ENCODE results near the gene KDM2A.
A peak's percentile ranks its signal among the peaks of the same experiment; 100 is the strongest.

KDM2A gene

GRCh38 chr11:67157691-67158090, 38.6 kb downstream of the KDM2A start:
- no peak overlapping the region for H3K4me3 ChIP-seq (ENCODE audit: low read depth, low read length)
- no peak for TF ChIP-seq CTCF (conservative IDR thresholded peaks at IDR 0.05; ENCODE audit: low read depth, low read length)
- no peak for DNase-seq (ENCODE audit: low read depth)

- H3K4me3 ChIP-seq (ENCODE audit: low read depth, low read length) = no peak overlapping the region
- TF ChIP-seq CTCF (conservative IDR thresholded peaks at IDR 0.05; ENCODE audit: low read depth, low read length) = no peak
- peak; percentile 36 for DNase-seq (ENCODE audit: low read depth)
These were observed 39.2 kb downstream of the KDM2A start for GRCh38 chr11:67158221-67158620.

DNA sequence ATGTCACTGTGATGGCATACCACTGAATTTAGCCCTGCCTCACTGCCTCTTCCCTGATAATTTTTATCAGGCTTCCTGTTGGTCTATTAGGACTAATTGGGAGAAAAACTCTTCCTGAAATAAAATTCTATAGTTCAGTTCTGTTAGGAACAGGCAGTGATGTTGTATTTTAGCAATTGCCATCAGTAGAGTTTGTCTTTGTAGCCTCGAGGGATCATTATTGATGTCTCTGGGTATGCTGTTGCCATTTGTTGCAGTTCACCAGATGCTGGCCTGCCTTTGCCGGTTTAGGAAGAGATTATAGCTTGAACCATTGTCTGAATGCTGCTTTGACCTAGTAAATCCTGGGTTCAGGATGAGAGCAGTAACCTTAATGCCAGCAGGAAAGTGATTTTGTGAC, 41.0 kb downstream of the KDM2A start:
- H3K4me3 ChIP-seq (ENCODE audit: low read depth, low read length) = no peak overlapping the region
- no peak for DNase-seq (ENCODE audit: low read depth)
- TF ChIP-seq CTCF (conservative IDR thresholded peaks at IDR 0.05; ENCODE audit: low read depth, low read length) = no peak

DNA sequence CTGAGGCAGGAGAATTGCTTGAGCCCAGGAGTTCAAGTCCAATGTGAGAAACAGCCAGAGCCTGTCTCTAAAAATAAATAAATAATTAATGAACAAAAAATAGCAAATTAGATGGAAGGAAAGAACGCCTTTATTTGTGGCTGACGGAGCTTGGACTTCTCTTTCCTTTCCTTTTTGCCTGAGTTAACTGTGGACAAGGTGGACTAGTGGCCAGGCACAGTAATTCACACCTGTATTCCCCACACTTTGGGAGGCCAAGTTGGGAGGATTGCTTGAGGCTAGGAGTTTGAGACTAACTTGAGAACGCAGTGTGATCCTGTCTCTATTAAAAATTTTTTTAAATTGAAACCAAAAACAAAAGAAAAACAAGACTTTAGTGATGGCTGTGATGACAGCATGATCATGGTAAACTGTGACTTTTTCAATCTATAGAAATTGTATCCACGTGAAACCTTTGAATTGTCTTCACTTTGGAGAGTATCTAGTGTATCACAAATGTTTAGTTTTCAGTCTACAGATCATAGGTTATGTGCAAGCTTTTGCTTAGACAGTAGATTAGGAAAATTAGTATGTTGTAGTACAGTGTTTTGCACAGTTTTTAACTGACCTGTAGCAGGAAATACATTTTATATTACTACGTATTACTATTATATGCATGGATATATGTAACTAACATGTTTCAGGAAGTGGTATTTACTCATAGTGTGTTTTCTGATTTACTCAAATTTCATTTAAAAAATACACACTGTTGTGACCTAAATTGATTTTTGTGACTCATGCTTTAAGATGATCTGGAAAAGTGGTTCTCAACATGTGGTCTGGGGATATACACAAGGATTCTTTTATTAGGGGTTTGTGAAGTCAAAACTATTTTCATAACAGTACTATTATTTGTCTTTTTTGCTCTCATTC, 42.1 kb downstream of the KDM2A start:
- no peak overlapping the region for H3K4me3 ChIP-seq (ENCODE audit: low read depth, low read length)
- no peak for TF ChIP-seq CTCF (conservative IDR thresholded peaks at IDR 0.05; ENCODE audit: low read depth, low read length)
- peak; percentile 53 for DNase-seq (ENCODE audit: low read depth)

GRCh38 chr11:67163006-67163405, 43.9 kb downstream of the KDM2A start:
- no peak overlapping the region for H3K4me3 ChIP-seq (ENCODE audit: low read depth, low read length)
- no peak for TF ChIP-seq CTCF (conservative IDR thresholded peaks at IDR 0.05; ENCODE audit: low read depth, low read length)
- peak; percentile 53 for DNase-seq (ENCODE audit: low read depth)

- no peak for DNase-seq (ENCODE audit: low read depth)
- no peak for TF ChIP-seq CTCF (conservative IDR thresholded peaks at IDR 0.05; ENCODE audit: low read depth, low read length)
- H3K4me3 ChIP-seq (ENCODE audit: low read depth, low read length) = no peak overlapping the region
These were observed 46.6 kb downstream of the KDM2A start for GRCh38 chr11:67165623-67166022.

- no peak for TF ChIP-seq CTCF (conservative IDR thresholded peaks at IDR 0.05; ENCODE audit: low read depth, low read length)
- peak; percentile 33 for DNase-seq (ENCODE audit: low read depth)
- H3K4me3 ChIP-seq (ENCODE audit: low read depth, low read length) = no peak overlapping the region
These were observed 48.0 kb downstream of the KDM2A start for GRCh38 chr11:67167091-67167490.

Data from choroid plexus epithelial cell (primary cell).